ENCODE results near the gene LRRC4.

The LRRC4 gene

DNA sequence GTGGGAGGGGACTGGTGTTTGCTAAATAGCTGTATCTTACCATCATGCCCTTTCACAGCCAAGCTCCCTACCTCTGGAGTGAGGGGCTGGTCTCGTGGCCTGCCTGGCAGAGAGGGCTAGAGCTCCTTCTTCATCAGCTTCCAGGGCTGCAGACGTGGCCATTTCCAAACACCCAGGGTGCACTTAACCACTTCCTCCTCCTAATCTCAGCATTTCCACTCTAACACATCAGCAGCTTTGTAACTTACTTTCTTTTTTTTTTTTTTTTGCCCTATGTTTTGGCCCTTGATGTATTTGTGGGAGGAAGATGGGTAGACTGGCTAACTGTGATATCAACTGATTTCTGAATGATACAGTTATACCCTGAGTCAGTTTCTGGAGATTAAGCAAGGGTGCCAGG is 27.4 kb downstream of the LRRC4 start:
- DNase-seq (ENCODE audit: low read depth in 1 of 2, low spot score in 1 of 2) = peak in 1 of 2 experiments; percentile 22
- Histone ChIP-seq H3K27me3 (ENCODE audit: insufficient read depth, poor library complexity, severe bottlenecking) (no peaks in the 10 kb centered on the region), H3K4me3 (replicated peaks; ENCODE audit: insufficient read depth, low read length) (no peak overlapping the region), H3K27ac (replicated peaks) (no peak overlapping the region)
- TF ChIP-seq SPI1 (IDR thresholded peaks at IDR 0.05; ENCODE audit: borderline replicate concordance, low read depth) (peak; percentile 54; the same call in 1 of the 2 replicates), GABPA (IDR thresholded peaks at IDR 0.05; ENCODE audit: low read depth) (no peak), POLR2AphosphoS5 (IDR thresholded peaks at IDR 0.05; ENCODE audit: low read depth) (no peak)
- TF ChIP-seq, protein P1, sequence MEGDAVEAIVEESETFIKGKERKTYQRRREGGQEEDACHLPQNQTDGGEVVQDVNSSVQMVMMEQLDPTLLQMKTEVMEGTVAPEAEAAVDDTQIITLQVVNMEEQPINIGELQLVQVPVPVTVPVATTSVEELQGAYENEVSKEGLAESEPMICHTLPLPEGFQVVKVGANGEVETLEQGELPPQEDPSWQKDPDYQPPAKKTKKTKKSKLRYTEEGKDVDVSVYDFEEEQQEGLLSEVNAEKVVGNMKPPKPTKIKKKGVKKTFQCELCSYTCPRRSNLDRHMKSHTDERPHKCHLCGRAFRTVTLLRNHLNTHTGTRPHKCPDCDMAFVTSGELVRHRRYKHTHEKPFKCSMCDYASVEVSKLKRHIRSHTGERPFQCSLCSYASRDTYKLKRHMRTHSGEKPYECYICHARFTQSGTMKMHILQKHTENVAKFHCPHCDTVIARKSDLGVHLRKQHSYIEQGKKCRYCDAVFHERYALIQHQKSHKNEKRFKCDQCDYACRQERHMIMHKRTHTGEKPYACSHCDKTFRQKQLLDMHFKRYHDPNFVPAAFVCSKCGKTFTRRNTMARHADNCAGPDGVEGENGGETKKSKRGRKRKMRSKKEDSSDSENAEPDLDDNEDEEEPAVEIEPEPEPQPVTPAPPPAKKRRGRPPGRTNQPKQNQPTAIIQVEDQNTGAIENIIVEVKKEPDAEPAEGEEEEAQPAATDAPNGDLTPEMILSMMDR (IDR thresholded peaks at IDR 0.05; ENCODE audit: insufficient read depth, low read length) = no peak
- TF ChIP-seq, protein P2, sequence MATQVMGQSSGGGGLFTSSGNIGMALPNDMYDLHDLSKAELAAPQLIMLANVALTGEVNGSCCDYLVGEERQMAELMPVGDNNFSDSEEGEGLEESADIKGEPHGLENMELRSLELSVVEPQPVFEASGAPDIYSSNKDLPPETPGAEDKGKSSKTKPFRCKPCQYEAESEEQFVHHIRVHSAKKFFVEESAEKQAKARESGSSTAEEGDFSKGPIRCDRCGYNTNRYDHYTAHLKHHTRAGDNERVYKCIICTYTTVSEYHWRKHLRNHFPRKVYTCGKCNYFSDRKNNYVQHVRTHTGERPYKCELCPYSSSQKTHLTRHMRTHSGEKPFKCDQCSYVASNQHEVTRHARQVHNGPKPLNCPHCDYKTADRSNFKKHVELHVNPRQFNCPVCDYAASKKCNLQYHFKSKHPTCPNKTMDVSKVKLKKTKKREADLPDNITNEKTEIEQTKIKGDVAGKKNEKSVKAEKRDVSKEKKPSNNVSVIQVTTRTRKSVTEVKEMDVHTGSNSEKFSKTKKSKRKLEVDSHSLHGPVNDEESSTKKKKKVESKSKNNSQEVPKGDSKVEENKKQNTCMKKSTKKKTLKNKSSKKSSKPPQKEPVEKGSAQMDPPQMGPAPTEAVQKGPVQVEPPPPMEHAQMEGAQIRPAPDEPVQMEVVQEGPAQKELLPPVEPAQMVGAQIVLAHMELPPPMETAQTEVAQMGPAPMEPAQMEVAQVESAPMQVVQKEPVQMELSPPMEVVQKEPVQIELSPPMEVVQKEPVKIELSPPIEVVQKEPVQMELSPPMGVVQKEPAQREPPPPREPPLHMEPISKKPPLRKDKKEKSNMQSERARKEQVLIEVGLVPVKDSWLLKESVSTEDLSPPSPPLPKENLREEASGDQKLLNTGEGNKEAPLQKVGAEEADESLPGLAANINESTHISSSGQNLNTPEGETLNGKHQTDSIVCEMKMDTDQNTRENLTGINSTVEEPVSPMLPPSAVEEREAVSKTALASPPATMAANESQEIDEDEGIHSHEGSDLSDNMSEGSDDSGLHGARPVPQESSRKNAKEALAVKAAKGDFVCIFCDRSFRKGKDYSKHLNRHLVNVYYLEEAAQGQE (IDR thresholded peaks at IDR 0.05; ENCODE audit: insufficient replicate concordance, low read depth) = no peak

DNA sequence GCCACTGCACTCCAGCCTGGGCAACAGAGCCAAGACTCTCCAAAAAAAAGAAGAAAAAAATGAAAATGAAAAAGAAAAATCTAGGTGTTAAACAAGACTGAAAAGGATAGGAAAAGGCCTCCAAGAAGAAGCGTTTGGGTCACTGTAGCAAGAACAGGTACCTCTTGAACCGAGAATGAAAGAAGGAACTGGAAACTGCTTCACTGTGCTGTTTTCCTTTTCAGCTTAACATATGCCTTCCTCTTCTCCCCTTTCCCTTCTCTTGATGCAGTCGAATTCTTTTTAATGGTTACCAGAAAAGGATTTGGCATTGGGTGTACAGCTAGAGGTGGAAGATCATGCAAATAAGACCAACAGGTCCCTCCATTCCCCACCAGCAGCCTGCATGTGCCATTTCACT is 28.1 kb downstream of the LRRC4 start:
- H3K27ac ChIP-seq (replicated peaks) = no peak overlapping the region
- TF ChIP-seq SPI1 (IDR thresholded peaks at IDR 0.05; ENCODE audit: borderline replicate concordance, low read depth) (no peak), POLR2AphosphoS5 (IDR thresholded peaks at IDR 0.05; ENCODE audit: low read depth) (no peak), GABPA (IDR thresholded peaks at IDR 0.05; ENCODE audit: low read depth) (no peak)
- TF ChIP-seq, protein P2 (IDR thresholded peaks at IDR 0.05; ENCODE audit: insufficient replicate concordance, low read depth) = no peak
- TF ChIP-seq, protein P1 (IDR thresholded peaks at IDR 0.05; ENCODE audit: insufficient read depth, low read length) = no peak
- no peaks in the 10 kb centered on the region for H3K27me3 ChIP-seq (ENCODE audit: insufficient read depth, poor library complexity, severe bottlenecking)
- no peak for DNase-seq (ENCODE audit: low read depth in 1 of 2, low spot score in 1 of 2)
- H3K4me3 ChIP-seq (replicated peaks; ENCODE audit: insufficient read depth, low read length) = no peak overlapping the region

DNA sequence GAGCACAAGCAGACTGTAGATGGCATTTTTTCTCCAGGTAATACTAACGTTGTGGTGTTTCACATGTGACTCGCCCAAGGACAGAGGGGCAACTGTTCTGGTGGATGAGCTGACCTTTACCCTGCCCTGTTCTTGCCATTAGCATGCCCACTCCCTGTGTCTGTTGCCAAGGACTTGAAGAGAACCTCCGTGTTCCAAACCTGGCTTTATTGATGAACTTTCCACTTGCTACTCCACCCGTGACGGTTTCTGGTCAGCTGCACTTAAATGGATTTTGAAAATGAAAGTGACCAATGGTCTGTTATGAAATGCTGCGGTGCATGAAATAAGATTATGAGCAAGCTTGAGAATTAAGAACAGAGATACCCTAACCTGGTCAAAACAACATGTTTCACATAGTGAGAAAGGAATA is 30.4 kb downstream of the LRRC4 start:
- no peak for DNase-seq (ENCODE audit: low read depth in 1 of 2, low spot score in 1 of 2)
- Histone ChIP-seq H3K4me3 (replicated peaks; ENCODE audit: insufficient read depth, low read length) (no peak overlapping the region), H3K27me3 (ENCODE audit: insufficient read depth, poor library complexity, severe bottlenecking) (no peaks in the 10 kb centered on the region), H3K27ac (replicated peaks) (no peak overlapping the region)
- no peak for TF ChIP-seq GABPA (IDR thresholded peaks at IDR 0.05; ENCODE audit: low read depth)
- TF ChIP-seq SPI1 (IDR thresholded peaks at IDR 0.05; ENCODE audit: borderline replicate concordance, low read depth) = no peak
- TF ChIP-seq, protein P2 (IDR thresholded peaks at IDR 0.05; ENCODE audit: insufficient replicate concordance, low read depth) = no peak
- no peak for TF ChIP-seq POLR2AphosphoS5 (IDR thresholded peaks at IDR 0.05; ENCODE audit: low read depth)
- TF ChIP-seq, protein P1 (IDR thresholded peaks at IDR 0.05; ENCODE audit: insufficient read depth, low read length) = no peak
